Dedifferentiated amniotic fluid mesenchymal stem cell (primary cell): ENCODE data around the gene APBB1IP.
"Not testable (repeated sequence)": the region's sequence is repeated elsewhere in the genome, so short reads cannot be mapped to it uniquely, and the experiment has no call there.

Experiments used
- DNase-seq: peaks from one replicate; pipeline ENCODE4 v3.0.0-alpha.2; 2016; ENCODE audit errors: extremely low spot score

Gene APBB1IP, protein sequence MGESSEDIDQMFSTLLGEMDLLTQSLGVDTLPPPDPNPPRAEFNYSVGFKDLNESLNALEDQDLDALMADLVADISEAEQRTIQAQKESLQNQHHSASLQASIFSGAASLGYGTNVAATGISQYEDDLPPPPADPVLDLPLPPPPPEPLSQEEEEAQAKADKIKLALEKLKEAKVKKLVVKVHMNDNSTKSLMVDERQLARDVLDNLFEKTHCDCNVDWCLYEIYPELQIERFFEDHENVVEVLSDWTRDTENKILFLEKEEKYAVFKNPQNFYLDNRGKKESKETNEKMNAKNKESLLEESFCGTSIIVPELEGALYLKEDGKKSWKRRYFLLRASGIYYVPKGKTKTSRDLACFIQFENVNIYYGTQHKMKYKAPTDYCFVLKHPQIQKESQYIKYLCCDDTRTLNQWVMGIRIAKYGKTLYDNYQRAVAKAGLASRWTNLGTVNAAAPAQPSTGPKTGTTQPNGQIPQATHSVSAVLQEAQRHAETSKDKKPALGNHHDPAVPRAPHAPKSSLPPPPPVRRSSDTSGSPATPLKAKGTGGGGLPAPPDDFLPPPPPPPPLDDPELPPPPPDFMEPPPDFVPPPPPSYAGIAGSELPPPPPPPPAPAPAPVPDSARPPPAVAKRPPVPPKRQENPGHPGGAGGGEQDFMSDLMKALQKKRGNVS

DNA sequence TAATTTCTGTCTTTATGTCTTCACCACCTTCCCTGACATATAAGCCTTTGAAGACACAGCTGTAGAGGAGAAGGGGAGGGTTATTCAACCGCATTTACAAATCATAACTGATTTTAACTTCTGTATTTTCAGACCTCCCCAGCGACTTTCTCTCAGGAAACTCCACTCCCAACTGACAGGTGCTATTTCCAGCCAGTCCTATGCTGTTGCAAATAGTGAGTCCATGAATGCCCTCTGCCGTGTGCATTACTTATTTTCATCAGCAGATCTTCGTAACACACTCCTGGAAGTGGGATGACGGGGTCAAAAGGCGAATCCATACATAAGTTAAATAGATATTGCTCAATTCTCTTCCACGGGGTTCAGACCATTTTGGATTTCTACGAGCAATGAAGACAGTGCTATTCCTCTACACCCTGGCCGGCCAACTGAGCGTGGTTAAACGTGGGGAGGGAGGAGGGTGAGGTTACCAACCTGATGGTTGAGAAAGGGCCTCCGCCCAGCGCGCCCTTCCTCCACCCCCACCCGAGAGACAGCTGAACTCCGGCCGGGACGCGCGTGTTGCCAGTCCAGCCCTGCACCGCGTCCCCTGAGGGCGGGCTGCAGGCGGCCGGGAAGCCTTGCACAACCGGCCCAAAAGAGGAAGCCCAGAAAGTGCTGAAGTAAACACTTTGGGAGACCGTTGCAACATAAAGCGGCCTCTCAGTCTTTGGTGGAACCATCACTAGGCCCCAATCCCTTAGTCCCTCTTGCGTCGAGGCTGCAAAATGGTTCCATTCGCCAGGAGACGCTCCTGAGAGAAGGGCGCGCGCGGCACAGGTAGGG lies at the start of gene APBB1IP:
Gene APBB1IP, plus strand, starts transcription at position 705 of the 825 bp plus-strand sequence. CDS start 53,986 bp downstream, outside the sequence.
- no peak for DNase-seq

DNA sequence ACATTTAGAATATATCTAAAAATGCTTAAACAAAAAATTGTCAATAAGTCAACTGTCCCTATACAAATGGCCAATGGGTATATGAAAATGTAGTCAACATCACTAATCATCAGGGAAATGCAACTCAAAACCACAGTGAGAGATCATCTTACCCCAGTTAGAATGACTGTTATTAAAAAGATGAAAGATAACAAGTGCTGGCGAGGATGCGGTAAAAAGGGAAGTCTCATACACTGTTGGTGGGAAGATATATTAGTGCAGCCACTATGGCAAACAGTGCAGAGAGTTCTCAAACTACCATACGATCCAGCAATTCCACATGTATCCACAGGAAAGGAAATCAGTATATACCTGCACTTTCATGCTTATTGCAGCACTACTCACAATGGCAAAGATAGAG lies 48.6 kb upstream of the APBB1IP start:
- no peak for DNase-seq

DNA sequence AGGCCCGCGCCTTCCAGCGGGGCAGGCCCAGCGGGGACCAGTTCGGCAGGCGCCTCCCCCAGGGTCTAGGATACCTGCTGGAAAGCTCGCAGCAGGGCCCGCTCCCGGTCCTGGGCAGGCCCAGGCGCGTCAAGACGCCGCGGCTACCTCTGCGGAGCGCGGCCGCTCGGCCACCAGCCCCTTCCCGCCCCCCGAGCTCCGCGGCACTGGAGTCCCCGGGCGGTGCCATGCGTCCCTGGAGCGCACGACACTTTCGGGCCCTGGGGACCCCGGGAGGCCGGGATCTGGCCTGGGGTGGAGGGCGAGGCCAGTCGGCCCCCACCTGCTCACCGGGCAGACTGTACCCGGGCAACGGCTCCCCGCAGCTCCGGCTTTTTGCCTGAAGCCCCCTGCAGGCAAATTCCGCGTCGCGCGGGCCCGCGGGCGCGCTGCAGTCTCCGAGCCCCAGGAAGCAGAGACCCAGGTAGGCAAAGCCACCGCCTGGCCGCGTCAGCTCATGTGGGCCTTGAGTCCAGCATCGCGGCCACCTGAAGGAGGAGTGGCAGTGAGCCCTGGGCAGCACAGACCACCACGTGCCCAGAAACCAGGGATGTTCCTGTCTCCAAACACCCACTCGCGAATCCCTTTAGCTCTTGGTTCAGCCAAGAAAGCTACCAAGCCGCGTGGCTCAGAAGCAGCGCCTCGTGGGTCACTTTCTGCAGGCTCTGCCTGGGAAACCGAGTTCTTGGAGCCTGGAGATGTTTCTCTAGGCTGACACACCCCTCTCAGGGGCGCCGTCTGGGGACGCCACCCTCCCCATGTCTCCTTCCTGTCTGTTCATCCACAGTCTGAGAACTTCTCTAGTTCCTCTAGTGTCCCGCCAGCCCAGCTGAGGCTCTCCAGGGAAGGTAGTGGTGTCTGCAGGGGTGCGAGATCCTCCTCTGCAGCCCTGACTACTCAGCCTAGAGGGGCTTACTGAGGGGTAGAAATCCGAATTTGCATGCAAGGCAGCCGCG lies 46.1 kb upstream of the APBB1IP start:
- no peak for DNase-seq

DNA sequence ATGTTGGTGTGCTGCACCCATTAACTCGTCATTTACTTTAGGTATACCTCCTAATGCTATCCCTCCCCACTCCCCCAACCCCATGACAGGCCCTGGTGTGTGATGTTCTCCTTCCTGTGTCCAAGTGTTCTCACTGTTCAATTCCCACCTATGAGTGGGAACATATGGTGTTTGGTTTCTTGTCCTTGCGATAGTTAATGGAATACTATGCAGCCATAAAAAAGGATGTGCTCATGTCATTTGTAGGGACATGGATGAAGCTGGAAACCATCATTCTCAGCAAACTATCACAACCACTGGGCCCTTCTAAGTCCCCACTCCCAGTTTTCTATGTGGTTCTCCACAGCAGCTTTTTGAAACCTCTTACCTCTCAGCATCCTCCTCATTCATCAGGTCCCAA lies 39.8 kb upstream of the APBB1IP start:
- not testable (repeated sequence) for DNase-seq

DNA sequence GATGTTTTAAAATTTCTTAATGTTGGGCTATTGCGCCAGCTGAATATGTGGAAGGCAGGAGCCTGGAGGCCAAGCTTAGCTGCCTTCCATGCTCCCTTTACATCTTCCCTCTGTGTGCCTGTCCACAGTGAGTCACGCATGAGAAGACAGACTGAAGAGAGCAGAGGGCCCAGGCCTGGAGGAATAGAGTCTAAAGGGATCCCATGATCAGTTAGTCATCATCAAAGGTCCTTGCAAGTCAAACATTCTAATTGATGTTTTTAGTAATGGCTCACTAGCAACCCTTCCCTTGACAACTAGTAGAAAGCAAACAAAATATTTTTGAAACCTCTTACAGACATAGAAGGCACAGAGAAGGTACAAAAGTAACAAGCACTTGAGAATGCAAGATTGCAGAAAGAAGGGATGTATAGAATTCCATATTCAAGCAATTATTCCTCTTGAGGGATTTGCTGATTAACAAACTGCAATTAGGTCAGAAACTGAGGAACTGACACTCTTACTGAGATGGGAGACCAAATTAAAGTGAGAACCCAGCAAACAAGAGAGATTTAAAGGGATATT lies 30.7 kb upstream of the APBB1IP start:
- no peak for DNase-seq

DNA sequence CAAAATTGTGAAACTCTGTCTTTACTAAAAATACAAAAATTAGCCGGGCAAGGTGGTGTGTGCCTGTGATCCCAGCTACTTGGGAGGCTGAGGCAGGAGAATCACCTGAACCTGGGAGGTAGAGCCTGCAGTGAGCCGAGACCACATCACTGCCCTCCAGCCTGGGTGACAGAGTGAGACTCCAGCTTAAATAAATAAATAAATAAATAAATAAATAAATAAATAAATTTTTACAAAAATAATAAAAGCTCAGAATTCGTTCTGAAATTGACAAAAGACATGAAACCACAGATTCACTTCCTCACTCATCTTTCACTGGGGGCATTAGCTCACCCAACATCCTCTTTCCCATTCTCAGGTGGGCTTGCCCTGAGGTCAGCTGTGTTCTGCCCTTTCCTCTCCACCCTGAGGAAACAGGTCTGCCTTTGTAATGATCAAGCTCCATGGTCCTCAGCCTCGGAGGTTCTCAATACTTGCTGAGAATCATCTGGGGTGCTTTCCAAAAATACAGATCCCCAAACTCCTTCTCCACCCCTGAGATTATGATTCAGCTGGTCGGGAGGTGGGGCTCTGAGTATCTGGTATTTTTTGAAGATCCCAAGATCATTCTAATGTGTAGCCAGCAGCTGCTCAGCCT lies 29.2 kb upstream of the APBB1IP start:
- DNase-seq: no peak

DNA sequence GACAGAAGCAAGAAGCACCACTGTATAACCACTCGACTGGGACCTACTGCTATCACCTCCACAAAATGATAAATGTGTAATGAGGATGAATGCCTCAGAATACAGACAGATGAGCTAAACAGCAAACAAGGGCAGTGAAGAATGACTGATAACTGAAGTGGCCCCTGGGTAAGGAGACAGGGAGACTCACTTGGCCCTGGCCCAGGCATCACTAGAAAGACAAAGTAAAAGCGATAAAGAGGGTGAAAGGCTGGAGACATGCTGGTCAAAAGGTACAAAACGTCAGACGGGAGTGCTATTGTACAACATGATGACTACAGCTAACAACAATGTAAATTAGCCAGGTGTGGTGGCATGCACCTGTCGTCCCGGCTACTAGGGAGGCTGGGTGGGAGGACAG lies 27.8 kb upstream of the APBB1IP start:
- no peak for DNase-seq

DNA sequence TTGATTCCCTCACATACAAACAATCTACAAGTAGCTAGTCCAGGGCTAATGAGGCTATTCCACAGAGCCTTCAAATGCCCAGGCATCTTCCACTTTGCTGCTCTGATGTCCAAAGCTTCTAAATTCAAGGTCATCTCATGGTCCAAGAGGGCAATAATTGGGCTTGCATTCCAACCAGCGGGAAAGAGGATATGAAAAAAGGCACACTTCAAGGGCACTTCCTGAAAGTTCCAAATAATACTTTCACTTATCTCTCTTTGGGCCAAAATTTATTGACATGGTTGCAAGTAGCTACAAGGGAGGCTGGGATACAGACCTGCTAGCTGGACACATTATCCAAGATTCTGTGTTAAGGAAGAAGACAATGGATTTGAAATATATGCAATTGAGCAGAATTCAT lies 25.2 kb upstream of the APBB1IP start:
- DNase-seq: no peak

DNA sequence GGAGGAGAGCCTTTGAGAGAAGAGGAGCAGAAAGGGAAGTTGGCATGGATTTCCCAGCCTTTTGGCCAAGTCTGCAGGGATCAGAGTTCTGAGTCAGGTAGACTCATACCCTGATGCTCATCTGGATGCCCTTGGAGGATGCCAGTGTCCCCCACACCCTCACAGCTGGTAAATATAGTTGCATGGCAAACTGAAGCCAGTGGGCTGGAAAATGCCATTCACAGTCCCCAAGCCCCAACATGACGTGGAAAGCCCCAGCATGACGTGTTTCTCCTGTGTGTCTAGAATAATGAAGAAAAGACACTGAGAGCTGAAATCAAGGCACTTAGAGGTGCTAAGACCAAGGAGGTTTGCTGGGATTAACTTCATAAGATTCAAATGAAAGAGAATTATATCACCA lies 24.8 kb upstream of the APBB1IP start:
- no peak for DNase-seq

DNA sequence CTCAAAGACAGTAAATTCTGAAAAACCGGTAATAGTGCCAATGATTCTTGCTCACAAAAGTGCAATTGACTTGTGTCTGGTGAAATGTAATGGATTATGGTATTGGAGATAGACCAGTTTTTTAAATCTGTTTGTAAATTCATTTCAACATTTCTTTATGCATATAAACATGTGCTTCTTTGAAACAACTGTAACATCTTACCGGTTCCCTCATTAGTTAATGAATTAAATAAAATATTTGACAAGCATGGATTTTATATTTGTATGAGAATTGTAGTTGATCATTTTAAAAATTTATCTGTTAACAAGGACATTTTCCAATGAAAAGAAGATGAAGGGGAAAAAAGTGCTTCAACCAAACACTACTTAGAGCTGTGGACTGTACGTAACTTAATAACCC lies 21.0 kb upstream of the APBB1IP start:
- DNase-seq: no peak

DNA sequence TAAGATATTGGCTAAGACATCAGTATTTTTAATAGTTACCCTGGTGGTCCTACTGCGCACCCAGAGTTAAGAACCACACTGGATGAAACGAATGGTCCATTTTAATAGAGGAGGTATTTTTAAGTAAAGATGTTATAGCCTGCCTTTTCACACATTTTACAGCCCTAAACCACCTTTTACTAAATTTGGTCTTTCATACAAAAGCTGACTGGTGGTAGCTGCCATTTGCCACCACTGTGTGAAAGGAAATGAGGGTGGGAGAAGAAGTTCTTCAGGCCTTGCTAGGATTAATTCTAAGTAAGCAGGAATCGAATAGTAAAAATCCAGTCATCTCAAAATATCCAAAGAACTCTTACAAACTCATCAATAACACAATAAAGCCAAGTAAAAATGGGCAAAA lies 15.2 kb upstream of the APBB1IP start:
- no peak for DNase-seq

DNA sequence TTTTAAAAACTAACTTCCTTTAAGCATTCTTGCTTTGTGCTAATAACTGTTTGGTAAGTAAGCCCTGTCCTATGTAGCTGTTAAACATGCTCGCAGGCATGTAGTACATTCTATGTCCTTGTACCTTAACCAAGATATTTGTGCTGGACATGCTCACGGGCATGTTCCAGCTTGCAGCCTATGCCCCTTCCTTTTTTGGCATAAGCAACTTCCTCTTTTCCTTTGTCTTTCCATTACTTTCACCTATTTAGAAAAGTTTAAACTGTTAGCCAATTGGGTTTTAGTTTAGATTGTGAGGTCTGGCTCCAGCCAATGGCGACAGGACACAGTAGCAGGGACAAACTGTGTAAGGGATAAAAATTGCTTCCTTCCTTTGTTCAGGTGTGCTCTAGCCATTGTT lies 14.4 kb upstream of the APBB1IP start:
- DNase-seq: no peak

DNA sequence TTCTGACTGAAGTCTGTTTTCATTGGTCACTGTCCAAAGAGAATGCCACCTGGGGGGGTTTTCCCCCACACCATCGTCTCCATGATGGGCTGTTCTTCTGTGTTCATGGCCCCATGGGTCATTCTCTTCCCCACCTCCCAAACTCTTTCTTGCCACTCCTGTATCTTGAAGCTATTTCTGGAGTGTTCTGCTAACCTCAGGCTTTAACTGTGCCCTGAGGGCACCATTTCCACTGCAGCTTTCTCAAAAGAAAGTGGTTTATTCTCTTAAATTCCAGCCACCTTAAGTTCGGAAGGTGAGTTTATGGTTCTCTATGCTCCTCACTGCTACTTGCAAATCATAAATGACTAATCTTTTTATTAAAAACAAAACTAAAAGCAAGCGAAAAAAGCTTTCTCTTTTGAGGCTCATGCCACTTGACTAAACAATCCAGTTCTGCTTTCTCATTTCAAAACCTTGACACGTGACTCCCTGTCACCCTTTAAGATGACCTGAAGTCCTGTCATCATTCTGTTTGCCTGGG lies 7.4 kb upstream of the APBB1IP start:
- DNase-seq: no peak

DNA sequence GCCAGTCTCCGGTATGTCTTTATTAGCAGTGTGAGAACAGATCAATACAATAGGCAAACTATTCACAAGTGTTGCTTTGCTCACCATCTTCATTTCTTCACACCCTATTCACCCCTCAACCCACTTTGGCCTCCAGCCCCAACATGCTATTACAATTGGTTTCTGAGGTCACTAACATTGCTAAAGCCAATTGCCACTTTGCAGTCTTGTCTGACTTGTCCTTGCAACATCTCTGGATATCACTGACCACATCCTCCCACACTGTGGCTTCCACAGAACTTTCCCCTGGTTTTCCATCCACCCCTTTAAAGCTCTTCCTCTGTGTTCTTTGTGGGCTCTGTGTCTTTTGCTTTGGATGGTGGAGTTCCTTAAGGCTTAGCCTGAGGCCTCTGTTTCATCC lies 5.2 kb upstream of the APBB1IP start:
- DNase-seq: no peak

DNA sequence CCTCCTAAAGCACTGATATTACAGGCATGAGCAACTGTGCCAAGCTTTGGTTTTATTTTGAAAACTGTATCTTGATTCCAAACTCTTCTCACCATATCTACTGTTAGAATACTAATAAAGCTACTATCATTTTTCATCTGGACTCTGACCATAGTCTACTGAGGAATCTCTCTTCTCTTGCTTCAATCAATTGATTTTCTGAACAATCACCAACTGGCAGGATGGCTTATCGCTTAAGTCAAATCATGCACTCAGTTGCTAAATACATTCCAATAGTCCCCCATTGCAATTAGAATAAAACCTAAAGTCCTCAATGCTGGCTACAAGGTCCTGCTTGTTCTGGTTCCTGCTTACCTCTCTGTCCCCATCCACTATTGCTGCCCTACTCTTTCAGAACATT lies 2.3 kb upstream of the APBB1IP start:
- no peak for DNase-seq

DNA sequence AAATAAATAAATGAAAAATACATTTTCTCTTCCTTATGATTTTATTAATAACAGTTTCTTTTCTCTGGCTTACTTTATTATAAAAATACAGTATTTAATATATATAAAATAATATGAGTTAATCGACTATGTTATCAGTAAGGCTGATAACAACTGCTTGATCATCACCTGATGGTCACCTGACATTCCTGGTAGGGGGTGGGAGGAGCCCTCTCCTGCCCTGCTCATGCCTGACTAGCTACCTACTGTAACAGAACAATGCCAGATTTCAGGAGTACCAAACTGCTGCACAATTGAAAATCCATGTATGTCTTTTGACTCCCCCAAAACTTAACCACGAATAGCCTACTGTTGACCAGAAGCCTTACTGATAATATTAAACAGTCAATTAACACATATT lies 1.3 kb upstream of the APBB1IP start:
- DNase-seq: no peak

DNA sequence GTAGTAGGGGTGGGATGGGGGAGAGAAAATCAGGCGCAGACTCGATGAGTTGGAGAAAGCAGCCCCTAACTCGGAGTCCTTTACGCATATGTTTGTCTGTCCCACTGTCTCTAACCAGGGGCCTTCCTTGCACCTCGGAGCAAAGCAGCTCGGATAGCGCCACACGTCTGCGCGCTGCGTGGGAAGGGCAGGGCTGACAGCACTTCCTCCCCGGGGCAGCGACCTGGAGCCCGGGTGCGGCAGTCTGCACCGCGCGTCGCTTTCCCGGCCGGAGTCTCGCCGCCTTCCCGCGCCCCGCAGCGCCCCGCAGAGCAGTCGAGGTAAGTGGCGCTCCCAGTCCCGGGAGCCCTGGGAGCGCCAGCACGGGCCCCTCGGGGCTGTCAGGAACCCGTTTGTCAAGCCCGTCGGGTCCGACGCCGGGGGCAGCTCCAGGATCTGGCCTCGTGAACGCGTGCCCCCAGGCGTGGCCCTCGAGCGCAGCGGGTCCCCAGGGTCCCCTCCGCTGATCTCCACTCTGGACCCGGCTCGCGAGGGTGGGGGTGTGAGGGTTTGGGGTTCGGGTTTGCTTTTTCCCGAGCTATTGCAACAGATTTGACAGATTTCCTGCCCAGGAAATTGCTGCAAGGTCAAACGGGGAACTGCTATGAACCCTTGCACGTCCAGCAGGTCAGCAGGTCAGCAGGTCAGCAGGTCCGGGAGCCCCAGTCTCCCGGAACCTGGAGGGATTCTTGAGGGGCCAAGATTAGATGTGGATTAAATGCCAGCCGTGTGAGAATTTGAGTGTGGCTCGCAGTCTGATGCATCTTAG lies 597 bp downstream of the APBB1IP start:
- DNase-seq: no peak

DNA sequence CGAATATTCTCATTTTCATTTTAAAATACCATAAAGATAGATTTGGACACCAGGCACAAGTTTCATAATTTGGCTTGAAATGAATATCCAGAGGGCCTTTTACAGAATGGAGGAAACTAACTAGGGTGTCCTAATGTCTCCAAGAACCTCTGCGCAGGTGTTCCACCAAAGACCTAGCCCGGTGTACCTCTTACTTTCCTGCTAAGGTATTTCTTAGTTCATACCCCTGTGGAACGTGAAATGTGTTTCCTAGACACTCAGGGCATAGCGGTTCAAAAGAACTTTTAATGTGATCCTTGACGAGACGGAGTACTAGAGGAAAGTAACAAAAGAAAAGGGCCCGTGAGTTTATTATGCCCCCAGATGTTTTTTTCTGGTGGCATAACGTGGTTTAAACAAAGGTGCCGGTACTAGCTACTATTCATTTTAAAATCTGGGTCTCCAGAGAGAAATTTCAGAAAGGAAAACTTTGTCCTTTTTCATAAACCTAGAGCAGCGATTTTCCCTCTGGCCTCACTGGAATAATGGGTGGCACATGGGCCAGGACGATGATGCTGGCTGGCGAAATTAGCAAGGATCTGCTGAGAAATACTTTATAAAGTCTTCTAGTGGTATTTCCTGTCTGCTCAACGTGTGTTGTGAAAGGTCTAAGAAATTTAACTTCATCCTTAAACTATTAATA lies 1.4 kb downstream of the APBB1IP start:
- no peak for DNase-seq

DNA sequence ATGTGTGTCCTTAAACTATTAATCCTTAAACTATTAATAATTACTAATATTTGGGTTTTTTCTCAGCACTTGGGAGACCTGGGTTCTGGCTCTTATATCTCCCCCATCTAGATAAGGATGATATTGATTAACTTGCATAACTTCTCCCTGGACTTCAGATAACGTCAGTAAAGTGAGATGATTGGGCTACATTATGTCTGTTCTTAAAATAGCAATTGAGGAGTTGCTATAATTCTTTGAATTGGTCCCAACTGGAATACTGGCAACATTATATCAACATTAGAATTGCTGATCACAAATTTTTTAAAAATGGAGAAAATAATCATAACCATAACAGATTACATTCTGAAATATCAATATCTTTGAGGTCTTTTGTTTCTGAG lies 1.9 kb downstream of the APBB1IP start:
- no peak for DNase-seq
